Measurements from ENCODE around the gene GVQW3.
A peak's percentile ranks its signal among the peaks of the same experiment; 100 is the strongest.

GVQW3 gene

DNA sequence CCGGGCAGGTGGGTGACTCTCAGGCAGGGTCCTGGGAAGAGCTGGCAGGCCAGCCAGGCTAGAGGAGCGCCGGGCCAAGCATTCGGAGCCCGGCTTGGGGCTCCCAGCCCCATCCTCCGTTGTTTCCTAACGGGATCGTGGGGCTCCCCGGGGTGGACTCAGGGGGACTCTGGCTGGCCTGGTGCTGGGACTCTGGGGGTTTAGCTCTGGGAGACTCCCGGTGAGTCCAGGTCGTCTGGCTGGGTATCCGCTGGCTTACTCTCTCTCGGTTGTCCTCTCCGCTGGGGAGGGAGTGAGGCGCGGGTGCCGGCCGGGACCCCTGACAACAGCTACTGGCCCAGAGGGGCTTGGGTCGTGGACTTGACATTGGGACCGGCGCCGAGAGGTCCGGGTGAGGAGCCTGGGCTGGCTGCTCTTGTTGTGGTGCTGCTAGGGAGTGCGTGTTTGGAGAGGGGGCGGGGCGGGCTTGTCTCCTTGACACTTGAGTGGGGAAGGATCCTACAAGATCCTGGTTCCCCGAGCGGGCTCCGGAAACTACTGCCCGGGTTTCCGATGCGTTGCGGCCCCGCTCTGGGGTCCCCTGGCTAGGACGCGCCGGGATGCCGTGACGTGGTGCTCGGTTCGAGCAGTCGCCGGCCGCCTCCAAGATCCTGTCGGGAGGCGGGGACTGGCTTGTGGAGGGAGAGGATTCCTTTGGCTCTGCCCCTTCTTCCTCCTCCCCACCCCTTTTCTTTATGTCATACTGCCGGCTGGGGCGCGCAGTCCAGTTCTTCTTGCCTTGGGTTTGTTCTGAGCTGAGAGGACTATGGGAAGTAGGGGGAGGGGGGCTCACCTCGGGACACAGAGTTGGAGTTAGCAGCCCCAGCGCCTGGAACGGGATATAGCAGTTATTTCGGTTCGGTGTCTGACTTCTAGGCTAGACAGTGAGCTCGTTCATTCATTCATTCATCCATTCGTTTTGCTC is 64.3 kb downstream of the GVQW3 start:
- DNase-seq (ENCODE audit: insufficient read length, low spot score) (peak; percentile 63), FAIRE-seq (peak; percentile 68)
- peak; percentile 70 for TF ChIP-seq POLR2A (IDR thresholded peaks at IDR 0.05; ENCODE audit: low read depth, low read length)

GRCh38 chr11:76448506-76448905 is 67.4 kb downstream of the GVQW3 start:
- no peak for TF ChIP-seq POLR2A (IDR thresholded peaks at IDR 0.05; ENCODE audit: low read depth, low read length)
- DNase-seq (ENCODE audit: insufficient read length, low spot score): no peak
- FAIRE-seq: no peak

- peak; percentile 36 for FAIRE-seq
- TF ChIP-seq POLR2A (IDR thresholded peaks at IDR 0.05; ENCODE audit: low read depth, low read length): no peak
These were observed 72.1 kb downstream of the GVQW3 start for GRCh38 chr11:76453248-76453647.

GRCh38 chr11:76455331-76455730 is 74.2 kb downstream of the GVQW3 start:
- TF ChIP-seq POLR2A (IDR thresholded peaks at IDR 0.05; ENCODE audit: low read depth, low read length): no peak
- DNase-seq (ENCODE audit: insufficient read length, low spot score) (no peak), FAIRE-seq (no peak)

More at GRCh38 chr11:76453248-76453647, 72.1 kb downstream of the GVQW3 start:
- DNase-seq (ENCODE audit: insufficient read length, low spot score): no peak

DNA sequence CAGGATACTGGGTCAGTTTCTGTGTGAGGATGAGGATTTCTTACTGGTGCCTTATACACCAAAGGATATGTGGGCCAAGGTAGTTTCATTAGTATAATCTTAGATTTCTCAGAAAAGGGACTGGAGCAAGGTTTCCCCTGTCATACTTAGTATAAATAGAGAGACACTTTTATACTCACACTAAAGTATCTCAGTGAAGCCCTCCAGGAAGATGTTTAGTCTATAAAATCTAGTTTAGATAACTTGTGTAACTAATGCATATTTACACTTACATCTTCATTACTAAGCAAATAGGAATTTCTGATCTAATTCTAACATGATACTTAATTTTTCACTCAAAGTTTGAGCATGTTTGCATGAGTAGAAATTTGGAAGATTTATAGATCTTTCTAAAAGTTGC is 74.8 kb downstream of the GVQW3 start:
- FAIRE-seq (peak; percentile 11), DNase-seq (ENCODE audit: insufficient read length, low spot score) (no peak)
- TF ChIP-seq POLR2A (IDR thresholded peaks at IDR 0.05; ENCODE audit: low read depth, low read length): no peak

- no peak for DNase-seq (ENCODE audit: insufficient read length, low spot score)
- FAIRE-seq: no peak
- no peak for TF ChIP-seq POLR2A (IDR thresholded peaks at IDR 0.05; ENCODE audit: low read depth, low read length)
These were observed 75.4 kb downstream of the GVQW3 start for GRCh38 chr11:76456571-76456970.
